Kidney (tissue), 14 donors: ENCODE measurements around the gene MRNIP. TPM values are rescaled to one million over a fixed set of nuclear protein-coding genes. Genes with fewer than 3 reads are reported as not detected.

Source experiments
- DNase-seq, 5 donors: peaks; one replicate each; pipeline ENCODE4 v3.0.0-alpha.2; 2013 to 2020
- FAIRE-seq: peaks from 2 replicates; lab custom pipeline; 2012; peaks lifted over from hg19 to GRCh38; lab: Jason Lieb, UNC
- H3K27ac ChIP-seq, 2 donors: one replicate each; pipeline ENCODE4 v1.7.0; 2013; ENCODE audit warnings: low read depth in 2 of 2, low read length in 2 of 2, inconsistent platforms in 1 of 2
- H3K27me3 ChIP-seq: one replicate; pipeline ENCODE4 v1.7.1; 2013; ENCODE audit warnings: low read length, inconsistent platforms; ENCODE audit not compliant: control insufficient read depth, insufficient read depth
- H3K36me3 ChIP-seq, 3 donors: one replicate each; pipeline versions ENCODE4 v1.7.0 to v1.7.1; 2013; ENCODE audit warnings: low read length in 3 of 3, control low read depth in 1 of 3, inconsistent platforms in 1 of 3; ENCODE audit not compliant: insufficient read depth in 3 of 3, control insufficient read depth in 2 of 3
- H3K4me1 ChIP-seq, 3 donors: one replicate each; pipeline versions ENCODE4 v1.7.0 to v1.7.1; 2013; ENCODE audit warnings: low read length in 3 of 3, inconsistent platforms in 1 of 3, low read depth in 1 of 3; ENCODE audit not compliant: control insufficient read depth in 2 of 3, insufficient read depth in 2 of 3
- H3K4me3 ChIP-seq, 3 donors: one replicate each; pipeline versions ENCODE4 v1.7.0 to v1.8.1; 2013; ENCODE audit warnings: low read length in 3 of 3, control low read depth in 1 of 3, inconsistent platforms in 1 of 3
- H3K9ac ChIP-seq, 3 donors: one replicate each; pipeline versions ENCODE4 v1.7.0 to v1.7.1; 2013; ENCODE audit warnings: low read length in 3 of 3, control low read depth in 1 of 3, inconsistent platforms in 1 of 3
- H3K9me3 ChIP-seq, 3 donors: one replicate each; pipeline versions ENCODE4 v1.7.0 to v1.7.1; 2013; ENCODE audit warnings: low read length in 3 of 3, control low read depth in 1 of 3, inconsistent platforms in 1 of 3; ENCODE audit not compliant: control insufficient read depth in 2 of 3, insufficient read depth in 1 of 3
- intact Hi-C: fragments of 100-400 bp; cut with DNase I; formaldehyde crosslinking; loops from one replicate; pipeline ENCODE4 v1.11.1; 2022
- polyA plus RNA-seq: library from polyadenylated mRNA; stranded (reverse); fragments of 350-450 nt; fragmentation: Illumina TruSeq; extraction: RNeasy Lipid Tissue Mini Kit (QIAGEN cat#74804); gene quantifications from one replicate; pipeline ENCODE4 v1.2.3, GENCODE V29; 2014; ENCODE audit warnings: low read depth, low replicate concordance; ENCODE audit not compliant: insufficient read depth
- total RNA-seq: library from RNA; stranded (reverse); fragmentation: NEBNext Ultra II Directional; extraction: Animal tissue kit (Norgen Biotek cat#: 25700); gene quantifications from one replicate; pipeline ENCODE4 v1.2.1, GENCODE V29; 2021
- TF ChIP-seq, protein P1 (sequence below): IDR thresholded peaks from 3 replicates; pipeline ENCODE4 v1.5.1; 2012; ENCODE audit warnings: mild to moderate bottlenecking, moderate library complexity, borderline replicate concordance; ENCODE audit not compliant: insufficient read depth; ENCODE audit errors: extremely low read depth
- donor health status: control.
- donor health status: control.
- donor health status: control.
- donor health status: control.
- donor health status: control.
- donor health status: DM: yes; HTN: yes; CAD: no.
- donor health status: Normal renal cell carcinoma (clear cell type).

Gene MRNIP
- total and polyA plus RNA-seq, 2 donors from 2014 or later, result 25.3 to 36.6 TPM

DNA sequence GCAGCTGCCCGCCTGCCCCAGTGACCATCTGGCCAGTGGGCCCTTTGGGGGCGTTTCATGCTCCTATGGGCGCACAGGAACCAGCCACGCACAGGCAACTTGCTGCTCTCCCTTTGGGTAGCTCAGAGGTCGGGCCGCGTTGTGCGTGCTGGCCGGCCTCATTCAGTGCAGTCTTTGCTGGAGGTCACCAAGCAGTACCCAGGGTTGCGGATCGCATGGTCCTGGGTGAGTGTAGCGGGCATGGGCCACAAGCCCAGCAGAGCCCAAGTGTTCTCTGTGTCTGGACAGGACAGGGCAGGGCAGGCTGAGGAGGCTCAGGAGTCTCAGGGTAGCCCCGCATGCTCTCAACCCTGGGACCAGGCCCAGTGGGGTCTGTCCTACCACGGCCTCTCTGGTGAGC, 9.9 kb upstream of the MRNIP start:
- Histone ChIP-seq H3K4me1 (peaks cover 0 to 2% (median 0%) of the 10 kb centered on the region in 3 donors), H3K36me3 (peaks cover 2 to 17% (median 14%) of the 10 kb centered on the region in 3 donors), H3K9me3 (no peaks in the 10 kb centered on the region), H3K9ac (no peak overlapping the region), H3K4me3 (no peak overlapping the region), H3K27ac (no peak overlapping the region), H3K27me3 (no peaks in the 10 kb centered on the region)
- DNase-seq (peak in 1 of 5 donors; percentile 51), FAIRE-seq (no peak)
- intact Hi-C loops, result no loop called here
- TF ChIP-seq, protein P1, sequence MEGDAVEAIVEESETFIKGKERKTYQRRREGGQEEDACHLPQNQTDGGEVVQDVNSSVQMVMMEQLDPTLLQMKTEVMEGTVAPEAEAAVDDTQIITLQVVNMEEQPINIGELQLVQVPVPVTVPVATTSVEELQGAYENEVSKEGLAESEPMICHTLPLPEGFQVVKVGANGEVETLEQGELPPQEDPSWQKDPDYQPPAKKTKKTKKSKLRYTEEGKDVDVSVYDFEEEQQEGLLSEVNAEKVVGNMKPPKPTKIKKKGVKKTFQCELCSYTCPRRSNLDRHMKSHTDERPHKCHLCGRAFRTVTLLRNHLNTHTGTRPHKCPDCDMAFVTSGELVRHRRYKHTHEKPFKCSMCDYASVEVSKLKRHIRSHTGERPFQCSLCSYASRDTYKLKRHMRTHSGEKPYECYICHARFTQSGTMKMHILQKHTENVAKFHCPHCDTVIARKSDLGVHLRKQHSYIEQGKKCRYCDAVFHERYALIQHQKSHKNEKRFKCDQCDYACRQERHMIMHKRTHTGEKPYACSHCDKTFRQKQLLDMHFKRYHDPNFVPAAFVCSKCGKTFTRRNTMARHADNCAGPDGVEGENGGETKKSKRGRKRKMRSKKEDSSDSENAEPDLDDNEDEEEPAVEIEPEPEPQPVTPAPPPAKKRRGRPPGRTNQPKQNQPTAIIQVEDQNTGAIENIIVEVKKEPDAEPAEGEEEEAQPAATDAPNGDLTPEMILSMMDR, result no peak

DNA sequence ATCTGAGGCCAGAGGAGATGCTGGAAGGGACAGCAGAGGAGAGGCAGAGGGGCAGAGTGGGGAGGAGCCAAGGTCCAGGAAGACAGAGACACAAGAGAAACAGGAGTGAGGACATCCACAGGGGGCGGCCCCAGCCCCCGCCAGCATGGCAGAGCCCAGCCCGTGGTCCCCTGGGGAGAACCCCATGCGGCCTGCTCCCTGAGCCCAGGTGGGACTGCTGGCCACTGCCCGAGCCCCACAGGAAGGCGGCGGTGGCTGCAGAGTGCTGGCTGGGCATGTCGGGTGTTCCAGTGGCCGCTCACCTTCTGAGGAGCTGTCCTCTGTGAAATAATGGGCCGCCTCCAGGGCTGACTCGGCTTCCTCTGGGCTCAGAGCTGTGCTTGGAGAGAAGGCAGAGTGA, 8.9 kb upstream of the MRNIP start:
- FAIRE-seq (no peak), DNase-seq (peak in 1 of 5 donors; percentile 69)
- no peaks in the 10 kb centered on the region for H3K9me3 ChIP-seq
- peaks cover 0 to 2% (median 0%) of the 10 kb centered on the region in 3 donors for H3K4me1 ChIP-seq
- peaks cover 2 to 15% (median 7%) of the 10 kb centered on the region in 3 donors for H3K36me3 ChIP-seq
- no peak overlapping the region for H3K4me3 ChIP-seq
- no peak overlapping the region for H3K9ac ChIP-seq
- no peaks in the 10 kb centered on the region for H3K27me3 ChIP-seq
- intact Hi-C loops, result no loop called here
- TF ChIP-seq, protein P1, result no peak
- H3K27ac ChIP-seq, result no peak overlapping the region

DNA sequence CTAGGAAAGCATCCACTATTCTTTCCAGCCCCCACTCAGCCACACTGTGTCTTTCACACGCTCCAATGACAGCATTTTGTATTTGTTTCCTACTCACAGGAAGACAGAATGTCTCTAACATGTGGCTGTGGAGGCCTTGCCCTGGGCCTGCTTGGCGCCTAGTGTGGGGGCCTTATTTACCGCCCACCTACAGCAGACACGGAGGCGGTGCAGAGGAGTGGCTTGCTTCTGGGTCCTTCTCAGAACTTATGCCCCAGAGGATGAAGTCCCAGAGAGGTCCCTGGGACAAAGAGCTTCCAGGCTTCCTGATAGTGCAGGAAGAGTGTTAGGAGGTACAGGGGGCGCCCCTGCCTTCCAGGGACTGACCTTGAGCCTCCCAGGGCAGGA, 8.5 kb upstream of the MRNIP start:
- no peak for FAIRE-seq
- no peak overlapping the region for H3K27ac ChIP-seq
- peaks cover 2 to 16% (median 8%) of the 10 kb centered on the region in 3 donors for H3K36me3 ChIP-seq
- no peak overlapping the region for H3K4me3 ChIP-seq
- H3K9me3 ChIP-seq, result no peaks in the 10 kb centered on the region
- H3K27me3 ChIP-seq, result no peaks in the 10 kb centered on the region
- intact Hi-C loops, result no loop called here
- H3K4me1 ChIP-seq, result peaks cover 0 to 2% (median 0%) of the 10 kb centered on the region in 3 donors
- TF ChIP-seq, protein P1, result no peak
- DNase-seq, result no peak
- H3K9ac ChIP-seq, result no peak overlapping the region
